Retinal pigment epithelial cell (primary cell): ENCODE data around the gene TBC1D5.
"Not testable (repeated sequence)": the region's sequence is repeated elsewhere in the genome, so short reads cannot be mapped to it uniquely, and the experiment has no call there.

Experiments
- DNase-seq: peaks from one replicate; pipeline ENCODE4 v3.0.0-alpha.2; 2010; ENCODE audit warnings: low read depth
- H3K4me3 ChIP-seq: 2 replicates; pipeline ENCODE4 v1.5.1; 2011; ENCODE audit warnings: mild to moderate bottlenecking, low read length, control low read depth, moderate library complexity
- CTCF ChIP-seq: conservative IDR thresholded peaks from 2 replicates; pipeline ENCODE4 v1.5.1; 2011; ENCODE audit warnings: low read depth, low read length, control low read depth, inconsistent platforms

TBC1D5 gene

GRCh38 chr3:17730318-17730967, 12.0 kb downstream of the TBC1D5 start:
- DNase-seq: no peak
- no peak for TF ChIP-seq CTCF

GRCh38 chr3:17726313-17726712, 16.1 kb downstream of the TBC1D5 start:
- no peak for DNase-seq
- no peak overlapping the region for H3K4me3 ChIP-seq
- no peak for TF ChIP-seq CTCF

More at GRCh38 chr3:17730318-17730967, 12.0 kb downstream of the TBC1D5 start:
- H3K4me3 ChIP-seq: no peak overlapping the region

- DNase-seq, H3K4me3 ChIP-seq: not testable (repeated sequence)
These were observed 16.6 kb downstream of the TBC1D5 start for GRCh38 chr3:17725844-17726243.

- DNase-seq: no peak
- no peak for TF ChIP-seq CTCF
- no peak overlapping the region for H3K4me3 ChIP-seq
These were observed 17.5 kb downstream of the TBC1D5 start for GRCh38 chr3:17724948-17725347.

GRCh38 chr3:17724122-17724521, 18.3 kb downstream of the TBC1D5 start:
- DNase-seq: no peak
- no peak overlapping the region for H3K4me3 ChIP-seq
- no peak for TF ChIP-seq CTCF

GRCh38 chr3:17717411-17717810, 25.0 kb downstream of the TBC1D5 start:
- DNase-seq: no peak
- no peak for TF ChIP-seq CTCF
- H3K4me3 ChIP-seq: no peak overlapping the region

- no peak for TF ChIP-seq CTCF
- DNase-seq: no peak
- no peak overlapping the region for H3K4me3 ChIP-seq
These were observed 28.0 kb downstream of the TBC1D5 start for GRCh38 chr3:17714473-17714872.

GRCh38 chr3:17709236-17709810, 33.1 kb downstream of the TBC1D5 start:
- no peak for DNase-seq
- H3K4me3 ChIP-seq: no peak overlapping the region
- no peak for TF ChIP-seq CTCF
